ENCODE results near the gene SCT. TPM values are rescaled to one million over a fixed set of nuclear protein-coding genes. Genes with fewer than 3 reads are reported as not detected.

SCT gene
- total RNA-seq, 1 donor from 2014 or later, result not detected

DNA sequence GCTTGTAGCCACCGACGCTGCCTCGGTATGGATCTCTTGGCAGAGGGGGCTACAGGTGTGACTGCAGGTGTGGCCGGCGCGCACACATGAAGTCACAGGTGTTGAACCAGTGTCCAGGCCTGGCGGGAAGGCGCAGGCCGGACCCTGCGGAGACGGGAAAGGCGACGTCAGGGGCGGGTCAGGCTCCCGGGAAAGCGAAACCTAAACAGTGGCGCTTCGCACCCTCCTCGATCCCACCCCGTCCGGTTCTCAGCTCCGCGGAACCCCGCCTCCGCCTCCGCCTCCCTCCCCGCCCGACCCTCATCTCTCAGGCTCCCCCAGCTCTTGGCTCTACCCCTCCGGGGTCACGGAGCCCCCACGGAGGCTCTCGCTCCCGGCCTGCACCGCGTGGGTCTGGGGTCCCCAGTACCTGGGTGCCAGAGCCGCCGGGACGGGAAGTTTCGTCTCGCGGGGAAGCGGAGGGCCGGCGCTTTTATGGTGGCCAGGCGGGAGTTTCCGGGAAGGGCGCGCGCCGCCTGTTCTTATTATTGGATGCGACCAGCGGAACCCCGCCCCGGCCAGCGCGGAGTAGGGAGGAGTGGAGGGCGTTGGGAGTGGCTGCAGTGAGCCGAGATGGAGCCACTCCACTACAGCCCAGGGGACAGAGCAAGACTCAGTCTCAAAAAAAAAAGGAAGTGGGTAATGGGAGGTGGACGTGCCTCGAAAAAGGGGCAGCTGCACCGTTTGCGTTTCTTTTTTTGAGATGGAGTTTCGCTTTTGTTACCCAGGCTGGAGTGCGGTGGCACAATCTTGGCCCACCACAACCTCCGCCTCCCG lies 11.3 kb downstream of the SCT start, which contains the start of gene IRF7:
IRF7 (minus strand) TSS at position 447 of the 816 bp plus-strand sequence. CDS start 586 bp downstream, outside the sequence.
- no peaks in the 10 kb centered on the region for H3K9me3 Mint-ChIP-seq
- peak within 1 kb of the TSS; percentile 86 for H3K4me3 Mint-ChIP-seq
- H3K4me1 Mint-ChIP-seq, result peaks cover 16% of the 10 kb centered on the region
- DNase-seq (ENCODE audit: low read depth, low spot score), result peak; percentile 89
- peaks cover 3% of the 10 kb centered on the region for H3K36me3 Mint-ChIP-seq (ENCODE audit: low read depth)
- TF ChIP-seq, protein P1, sequence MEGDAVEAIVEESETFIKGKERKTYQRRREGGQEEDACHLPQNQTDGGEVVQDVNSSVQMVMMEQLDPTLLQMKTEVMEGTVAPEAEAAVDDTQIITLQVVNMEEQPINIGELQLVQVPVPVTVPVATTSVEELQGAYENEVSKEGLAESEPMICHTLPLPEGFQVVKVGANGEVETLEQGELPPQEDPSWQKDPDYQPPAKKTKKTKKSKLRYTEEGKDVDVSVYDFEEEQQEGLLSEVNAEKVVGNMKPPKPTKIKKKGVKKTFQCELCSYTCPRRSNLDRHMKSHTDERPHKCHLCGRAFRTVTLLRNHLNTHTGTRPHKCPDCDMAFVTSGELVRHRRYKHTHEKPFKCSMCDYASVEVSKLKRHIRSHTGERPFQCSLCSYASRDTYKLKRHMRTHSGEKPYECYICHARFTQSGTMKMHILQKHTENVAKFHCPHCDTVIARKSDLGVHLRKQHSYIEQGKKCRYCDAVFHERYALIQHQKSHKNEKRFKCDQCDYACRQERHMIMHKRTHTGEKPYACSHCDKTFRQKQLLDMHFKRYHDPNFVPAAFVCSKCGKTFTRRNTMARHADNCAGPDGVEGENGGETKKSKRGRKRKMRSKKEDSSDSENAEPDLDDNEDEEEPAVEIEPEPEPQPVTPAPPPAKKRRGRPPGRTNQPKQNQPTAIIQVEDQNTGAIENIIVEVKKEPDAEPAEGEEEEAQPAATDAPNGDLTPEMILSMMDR (conservative IDR thresholded peaks at IDR 0.05), result no peak
- H3K27me3 Mint-ChIP-seq (ENCODE audit: low read depth), result peaks cover 6% of the 10 kb centered on the region
- H3K27ac Mint-ChIP-seq (ENCODE audit: unreplicated experiment), result peak within 1 kb of the TSS; percentile 35

DNA sequence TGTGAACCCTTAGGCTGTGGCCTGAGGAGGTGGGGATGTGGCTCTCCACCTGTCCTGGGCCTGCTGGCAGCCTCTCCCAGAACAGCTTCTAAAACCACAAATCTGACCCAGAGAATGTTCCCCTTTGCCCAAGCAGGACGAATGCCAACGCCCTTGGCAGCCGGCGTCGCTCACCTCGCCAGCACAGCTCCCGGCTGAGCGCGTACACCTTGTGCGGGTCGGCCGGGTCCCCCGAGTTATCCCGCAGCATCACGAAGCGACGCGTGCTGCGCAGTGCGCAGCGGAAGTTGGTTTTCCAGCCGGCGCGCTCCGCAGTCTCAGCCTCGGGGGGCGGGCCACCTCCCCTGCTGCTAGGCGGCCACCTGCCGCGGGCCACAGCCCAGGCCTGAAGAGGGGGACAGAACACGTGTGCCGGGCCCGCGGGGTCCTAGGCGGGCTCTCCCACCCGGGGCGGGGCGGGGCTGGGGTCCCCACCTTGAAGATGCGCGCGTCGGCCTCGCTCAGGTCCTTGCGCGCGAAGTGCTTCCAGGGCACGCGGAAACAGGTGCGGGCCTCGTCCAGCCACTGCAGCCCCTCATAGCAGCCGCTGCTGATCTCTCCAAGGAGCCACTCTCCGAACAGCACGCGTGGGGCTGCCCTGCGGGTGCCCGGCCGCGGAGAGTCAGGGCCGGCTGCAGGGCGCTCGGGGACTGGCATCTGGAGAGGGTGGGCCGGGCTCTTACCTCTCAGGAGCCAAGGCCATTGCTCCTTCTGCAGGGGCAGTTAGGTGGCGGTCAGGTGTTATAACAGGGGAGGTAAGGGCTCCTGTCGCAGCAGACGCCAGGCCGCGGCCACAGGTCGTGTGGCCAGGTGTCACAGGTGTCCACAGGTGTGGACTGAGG lies 12.1 kb downstream of the SCT start:
- peaks cover 6% of the 10 kb centered on the region for H3K27me3 Mint-ChIP-seq (ENCODE audit: low read depth)
- no peak overlapping the region for H3K27ac Mint-ChIP-seq (ENCODE audit: unreplicated experiment)
- peaks cover 3% of the 10 kb centered on the region for H3K36me3 Mint-ChIP-seq (ENCODE audit: low read depth)
- H3K4me1 Mint-ChIP-seq, result peaks cover 16% of the 10 kb centered on the region
- DNase-seq (ENCODE audit: low read depth, low spot score), result no peak
- TF ChIP-seq, protein P1 (conservative IDR thresholded peaks at IDR 0.05), result no peak
- no peaks in the 10 kb centered on the region for H3K9me3 Mint-ChIP-seq
- H3K4me3 Mint-ChIP-seq, result peak overlapping the region; percentile 86

GRCh38 chr11:614021-614622 lies 12.9 kb downstream of the SCT start:
- H3K4me3 Mint-ChIP-seq, result peak overlapping the region; percentile 71
- peaks cover 6% of the 10 kb centered on the region for H3K27me3 Mint-ChIP-seq (ENCODE audit: low read depth)
- no peaks in the 10 kb centered on the region for H3K9me3 Mint-ChIP-seq
- H3K36me3 Mint-ChIP-seq (ENCODE audit: low read depth), result peaks cover 3% of the 10 kb centered on the region
- peaks cover 16% of the 10 kb centered on the region for H3K4me1 Mint-ChIP-seq
- DNase-seq (ENCODE audit: low read depth, low spot score), result no peak
- TF ChIP-seq, protein P1 (conservative IDR thresholded peaks at IDR 0.05), result no peak
- no peak overlapping the region for H3K27ac Mint-ChIP-seq (ENCODE audit: unreplicated experiment)

DNA sequence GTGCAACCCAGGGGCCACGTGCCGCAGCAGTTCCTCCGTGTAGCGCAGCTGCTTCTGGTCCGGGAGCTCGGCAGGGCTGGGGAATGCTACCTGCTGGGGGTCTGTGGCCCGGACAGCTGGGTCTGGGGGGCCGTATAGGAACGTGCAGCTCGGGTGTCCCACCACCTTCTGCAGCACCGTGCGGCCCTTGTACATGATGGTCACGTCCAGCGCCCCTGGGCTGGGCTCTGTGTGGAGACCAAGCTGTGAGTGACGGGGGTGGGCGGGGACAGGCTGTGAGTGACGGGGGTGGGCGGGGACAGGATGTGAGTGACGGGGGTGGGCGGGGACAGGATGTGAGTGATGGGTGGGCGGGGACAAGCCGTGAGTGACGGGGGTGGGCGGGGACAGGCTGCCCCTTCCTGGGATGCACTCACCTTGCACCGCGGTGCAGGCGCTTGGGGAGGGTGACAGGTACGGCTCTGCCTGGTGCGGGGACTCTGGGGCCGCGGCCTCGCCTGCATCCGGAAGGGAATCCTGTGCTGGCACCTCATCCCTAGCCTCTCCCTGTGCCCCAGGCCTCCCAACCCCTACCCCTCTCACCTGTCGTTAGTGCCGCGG lies 13.5 kb downstream of the SCT start:
- Mint-ChIP-seq H3K4me3 (no peak overlapping the region), H3K27ac (ENCODE audit: unreplicated experiment) (no peak overlapping the region), H3K9me3 (no peaks in the 10 kb centered on the region), H3K4me1 (peaks cover 16% of the 10 kb centered on the region), H3K27me3 (ENCODE audit: low read depth) (peaks cover 6% of the 10 kb centered on the region), H3K36me3 (ENCODE audit: low read depth) (peaks cover 3% of the 10 kb centered on the region)
- TF ChIP-seq, protein P1 (conservative IDR thresholded peaks at IDR 0.05), result no peak
- DNase-seq (ENCODE audit: low read depth, low spot score), result peak; percentile 57

DNA sequence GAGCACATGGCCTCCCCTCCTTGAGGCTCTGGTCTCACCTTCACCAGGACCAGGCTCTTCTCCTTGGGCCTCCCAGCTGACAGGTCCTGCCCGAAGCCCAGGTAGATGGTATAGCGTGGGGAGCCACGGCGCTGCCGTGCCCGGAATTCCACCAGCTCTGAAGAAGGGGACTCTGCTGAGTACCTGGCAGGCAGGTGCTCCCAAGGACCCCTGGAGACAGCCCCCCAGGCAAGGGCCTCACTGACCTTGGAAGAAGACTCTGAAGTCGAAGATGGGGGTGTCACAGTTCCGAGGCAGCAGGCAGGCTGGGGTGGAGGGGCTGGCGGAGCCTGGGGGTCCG lies 14.1 kb downstream of the SCT start:
- no peak for DNase-seq (ENCODE audit: low read depth, low spot score)
- H3K9me3 Mint-ChIP-seq, result no peaks in the 10 kb centered on the region
- H3K4me1 Mint-ChIP-seq, result peaks cover 16% of the 10 kb centered on the region
- peaks cover 6% of the 10 kb centered on the region for H3K27me3 Mint-ChIP-seq (ENCODE audit: low read depth)
- TF ChIP-seq, protein P1 (conservative IDR thresholded peaks at IDR 0.05), result no peak
- peak overlapping the region; percentile 31 for H3K4me3 Mint-ChIP-seq
- no peak overlapping the region for H3K27ac Mint-ChIP-seq (ENCODE audit: unreplicated experiment)
- H3K36me3 Mint-ChIP-seq (ENCODE audit: low read depth), result peaks cover 3% of the 10 kb centered on the region
